GM12874 (cell line): ENCODE results near the gene PRRT1.

Source experiments
- TF ChIP-seq, protein P1 (sequence below): IDR thresholded peaks from 2 replicates; pipeline ENCODE4 v1.5.1; 2011; ENCODE audit warnings: low read depth, mild to moderate bottlenecking, control low read depth, low read length, moderate library complexity; ENCODE audit not compliant: insufficient read depth

The PRRT1 gene

DNA sequence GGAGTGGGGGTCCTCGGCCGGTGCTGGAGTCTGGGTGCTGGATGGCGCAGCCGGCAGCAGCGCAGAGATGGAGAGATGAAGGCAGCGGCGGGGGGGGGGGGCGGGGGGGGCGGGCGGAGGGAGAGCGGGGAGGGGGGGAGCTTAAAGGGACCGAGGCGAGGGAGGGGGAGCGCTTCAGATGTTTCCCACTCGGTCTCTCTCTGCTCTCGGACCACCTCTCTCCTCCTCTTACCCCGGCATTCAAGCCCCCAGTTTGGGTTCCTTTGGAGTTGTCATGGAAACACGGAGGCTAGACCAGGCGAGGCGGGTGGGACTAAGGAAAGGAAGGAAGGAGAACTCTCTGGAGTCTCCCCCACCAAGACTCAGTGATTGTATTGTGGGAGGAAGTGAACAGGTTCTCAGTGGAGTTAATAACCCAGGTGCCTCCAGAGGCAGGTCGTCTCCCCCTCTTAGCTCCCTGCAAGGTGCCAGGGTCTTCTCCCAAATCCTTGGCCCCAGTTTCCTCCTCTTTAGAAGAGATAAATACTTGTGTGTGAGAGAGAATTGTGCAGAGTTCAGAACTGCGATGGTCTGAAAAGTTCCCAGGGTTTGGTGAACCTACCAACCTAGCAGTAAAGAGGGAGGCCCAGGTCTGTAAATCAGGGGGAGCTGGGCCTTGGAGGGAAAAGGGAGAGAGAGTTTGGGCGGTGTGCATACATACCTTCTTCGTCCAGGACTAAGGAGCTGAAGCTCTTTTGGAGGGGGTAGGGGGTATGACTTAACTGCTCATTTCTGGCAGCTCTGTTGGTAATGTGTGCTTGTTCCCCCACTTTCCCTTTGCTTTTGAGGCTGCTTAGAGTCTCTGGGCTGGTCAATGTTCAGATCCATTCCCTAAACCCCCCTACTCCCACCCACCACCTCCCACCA is at the start of gene PRRT1:
Gene PRRT1 (minus strand): TSS at position 77 of the 906 bp plus-strand sequence. CDS start 112 bp downstream, outside the sequence.
- TF ChIP-seq, protein P1, sequence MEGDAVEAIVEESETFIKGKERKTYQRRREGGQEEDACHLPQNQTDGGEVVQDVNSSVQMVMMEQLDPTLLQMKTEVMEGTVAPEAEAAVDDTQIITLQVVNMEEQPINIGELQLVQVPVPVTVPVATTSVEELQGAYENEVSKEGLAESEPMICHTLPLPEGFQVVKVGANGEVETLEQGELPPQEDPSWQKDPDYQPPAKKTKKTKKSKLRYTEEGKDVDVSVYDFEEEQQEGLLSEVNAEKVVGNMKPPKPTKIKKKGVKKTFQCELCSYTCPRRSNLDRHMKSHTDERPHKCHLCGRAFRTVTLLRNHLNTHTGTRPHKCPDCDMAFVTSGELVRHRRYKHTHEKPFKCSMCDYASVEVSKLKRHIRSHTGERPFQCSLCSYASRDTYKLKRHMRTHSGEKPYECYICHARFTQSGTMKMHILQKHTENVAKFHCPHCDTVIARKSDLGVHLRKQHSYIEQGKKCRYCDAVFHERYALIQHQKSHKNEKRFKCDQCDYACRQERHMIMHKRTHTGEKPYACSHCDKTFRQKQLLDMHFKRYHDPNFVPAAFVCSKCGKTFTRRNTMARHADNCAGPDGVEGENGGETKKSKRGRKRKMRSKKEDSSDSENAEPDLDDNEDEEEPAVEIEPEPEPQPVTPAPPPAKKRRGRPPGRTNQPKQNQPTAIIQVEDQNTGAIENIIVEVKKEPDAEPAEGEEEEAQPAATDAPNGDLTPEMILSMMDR: no peak

DNA sequence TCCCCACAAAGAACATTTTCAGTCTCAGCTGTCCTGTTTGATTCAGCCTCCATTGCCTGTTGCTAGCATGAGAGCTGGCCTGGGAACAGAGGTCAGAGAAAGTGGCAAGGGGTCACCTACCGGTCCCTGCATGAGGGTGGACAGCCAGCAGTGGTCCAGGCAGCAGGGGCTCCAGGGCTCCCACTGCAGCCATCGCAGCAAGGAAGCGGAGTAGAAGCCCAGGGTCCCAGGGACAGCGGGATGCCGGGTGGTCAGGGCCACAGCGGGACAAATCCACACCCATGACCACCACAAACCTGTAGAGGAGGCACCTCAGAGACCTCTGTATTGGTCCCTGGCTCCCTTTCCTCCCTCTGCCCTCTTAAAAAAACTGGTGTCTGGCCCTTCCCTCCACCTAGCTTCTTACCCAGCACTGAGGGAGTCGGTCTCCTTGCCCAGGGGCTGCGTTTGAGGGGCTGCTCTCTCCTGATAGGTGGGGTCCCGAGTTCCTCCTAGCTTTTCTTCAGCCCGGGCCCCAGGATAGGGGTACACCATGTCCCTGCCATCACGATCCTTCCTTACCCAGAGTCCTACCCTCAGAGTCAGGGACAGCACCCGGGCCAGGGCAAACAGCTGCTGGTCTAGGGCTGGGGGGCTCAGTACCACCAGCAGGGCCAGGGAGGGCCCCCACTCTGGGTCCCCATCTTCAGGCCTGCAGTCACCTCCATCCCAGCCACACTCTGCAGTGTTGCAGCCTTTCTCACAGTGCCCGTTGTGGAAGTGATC is 49.2 kb upstream of the PRRT1 start:
- TF ChIP-seq, protein P1: no peak

DNA sequence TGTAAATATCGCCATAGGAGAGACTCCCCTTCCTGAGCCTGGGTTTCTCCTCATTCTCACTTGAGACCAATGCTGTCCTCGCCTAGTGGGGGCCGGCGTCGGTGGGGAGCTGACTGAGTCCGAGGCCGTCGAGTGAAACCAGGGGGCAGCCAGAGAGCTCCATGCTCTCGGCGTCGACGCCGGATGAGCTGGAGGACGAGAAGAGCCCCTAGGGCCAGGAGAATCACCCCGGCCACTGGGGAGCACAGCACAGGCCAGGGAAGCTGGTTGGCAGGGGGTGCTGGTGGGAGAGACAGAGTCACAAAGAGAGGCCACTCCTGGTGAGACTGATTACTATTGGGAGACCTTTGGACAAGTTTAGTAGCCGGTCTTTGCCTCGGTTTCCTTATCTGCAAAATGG is 47.1 kb upstream of the PRRT1 start:
- TF ChIP-seq, protein P1: no peak

DNA sequence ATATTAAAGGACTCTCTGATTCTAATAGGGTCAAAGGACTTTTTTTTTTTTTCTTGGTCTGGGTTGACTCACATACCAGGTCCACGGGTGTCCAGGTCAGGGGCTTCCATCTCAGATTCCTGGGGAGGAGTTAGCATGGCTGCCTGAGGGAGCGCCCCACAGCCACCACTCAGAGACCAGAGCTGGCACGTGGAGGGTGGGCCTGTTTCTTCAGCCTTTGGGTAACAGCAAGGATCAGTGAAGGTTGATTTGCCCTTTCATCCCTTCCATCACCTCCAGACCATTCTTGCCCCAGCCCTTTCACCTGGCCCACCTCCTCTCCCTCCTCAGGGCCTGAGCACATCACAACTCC is 46.6 kb upstream of the PRRT1 start:
- TF ChIP-seq, protein P1: no peak

DNA sequence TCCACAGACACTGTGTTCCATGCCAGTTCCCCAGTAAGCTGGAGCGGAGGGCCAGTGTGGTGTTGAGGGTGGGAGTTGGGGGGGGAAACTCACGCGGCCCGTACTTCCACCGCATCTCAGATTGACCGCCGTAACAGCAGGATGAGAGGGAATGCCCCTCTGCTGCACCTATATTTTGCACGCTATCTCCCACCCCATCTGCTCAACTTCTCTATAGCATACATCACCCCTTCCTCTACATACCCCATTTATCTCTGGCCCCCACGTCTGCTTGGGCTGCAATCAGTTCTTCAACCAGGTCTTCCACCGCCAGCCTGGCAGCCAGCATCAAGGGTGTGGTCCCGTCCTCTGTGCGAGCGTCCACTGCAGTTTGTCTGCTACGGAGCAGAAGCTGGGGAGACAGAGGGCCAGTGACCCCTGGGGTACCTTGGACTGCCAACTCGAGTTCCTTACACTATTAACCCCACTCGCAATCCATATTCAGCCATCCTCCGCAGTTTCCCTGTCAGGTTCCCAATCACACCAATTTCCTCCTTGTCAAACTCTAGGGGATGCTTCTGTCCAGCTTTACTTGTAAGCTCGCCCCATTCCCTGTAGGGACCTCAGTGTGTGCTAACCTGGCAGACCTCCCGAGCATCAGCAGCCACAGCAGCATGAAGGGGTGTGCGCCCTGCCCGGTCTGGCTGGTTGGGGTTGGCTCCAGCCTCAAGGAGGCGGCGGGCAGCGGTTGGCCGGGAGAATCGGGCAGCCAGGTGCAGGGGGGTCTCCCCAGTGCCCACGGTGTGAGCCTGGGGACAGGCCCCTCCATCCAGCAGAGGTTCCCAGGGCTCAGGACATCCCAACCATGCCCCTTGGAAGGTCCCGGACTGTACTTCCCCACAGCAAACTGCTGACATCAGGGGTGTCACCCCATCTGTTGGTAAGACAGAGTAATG is 45.2 kb upstream of the PRRT1 start:
- TF ChIP-seq, protein P1: no peak

DNA sequence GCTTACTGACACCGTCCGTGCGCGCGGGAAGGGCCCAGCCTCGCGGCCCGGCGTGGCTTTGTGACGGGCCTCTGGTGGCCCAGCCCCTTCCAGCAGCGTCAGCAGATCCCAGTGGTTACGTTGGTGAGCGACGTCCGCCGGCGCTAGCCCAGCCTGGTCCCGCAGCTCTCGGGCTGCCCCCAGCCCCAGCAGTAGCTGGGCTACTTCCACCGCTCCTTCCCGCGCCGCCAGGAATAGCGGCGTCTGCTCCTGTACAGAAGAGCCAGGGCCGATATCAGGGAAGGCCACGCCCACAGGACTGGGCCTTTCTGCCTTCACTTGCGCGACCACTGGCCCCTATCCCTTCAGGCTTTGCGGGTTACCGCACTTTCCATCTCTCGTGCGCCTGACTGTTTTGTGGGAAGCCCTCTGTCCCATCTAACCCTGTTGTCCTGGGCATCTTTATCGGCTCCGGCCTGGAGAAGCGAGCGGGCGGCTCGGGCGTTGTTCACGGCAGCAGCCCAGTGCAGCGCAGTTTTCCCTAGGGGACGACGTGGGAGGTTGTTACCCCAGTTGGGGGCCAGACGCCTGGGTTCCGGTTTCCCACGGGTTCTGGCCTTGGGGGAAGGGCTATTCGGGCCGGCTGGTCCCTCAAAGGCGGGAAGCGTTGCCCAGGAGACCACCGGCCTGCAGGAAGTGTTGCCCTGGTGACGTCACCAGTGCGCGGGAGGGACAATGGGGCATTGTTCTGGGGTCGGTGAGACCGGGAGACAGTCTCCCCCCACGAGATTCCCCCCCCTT is 44.4 kb upstream of the PRRT1 start:
- TF ChIP-seq, protein P1: no peak
